Mucosa of descending colon (tissue), 3 donors: ENCODE data around the gene MAP3K21. TPM values are rescaled to one million over a fixed set of nuclear protein-coding genes. Genes with fewer than 3 reads are reported as not detected.

Source experiments
- ATAC-seq: fragments of 200-7000 bp; cut with Tn5 transposase; one replicate; pipeline ENCODE4 v1.9.1; 2020; ENCODE audit warnings: mild to moderate bottlenecking, moderate library complexity
- DNase-seq, 3 donors: peaks; one replicate each; pipeline ENCODE4 v3.0.0-alpha.2; 2020
- H3K36me3 ChIP-seq: fragments of 200-600 bp; one replicate; pipeline ENCODE4 v1.8.0; 2021; ENCODE audit warnings: low read depth, mild to moderate bottlenecking
- H3K4me1 ChIP-seq: fragments of 200-600 bp; one replicate; pipeline ENCODE4 v1.8.0; 2021; ENCODE audit warnings: low read depth, mild to moderate bottlenecking
- H3K4me3 ChIP-seq: fragments of 200-600 bp; one replicate; pipeline ENCODE4 v1.8.0; 2021; ENCODE audit warnings: mild to moderate bottlenecking
- H3K9me3 ChIP-seq: fragments of 200-600 bp; one replicate; pipeline ENCODE4 v1.8.0; 2021; ENCODE audit warnings: mild to moderate bottlenecking
- intact Hi-C, 2 donors: fragments of 100-400 bp; cut with DNase I in 1 of 2; cut with micrococcal nuclease in 1 of 2; formaldehyde crosslinking; loops; one replicate each; pipeline versions ENCODE4 v1.11.0 to v1.11.1; 2022; cut with DNase I, micrococcal nuclease
- total RNA-seq, 3 donors: library from RNA; stranded (reverse); fragmentation: NEBNext Ultra II Directional in 2 of 3; extraction: Animal tissue kit (Norgen Biotek cat#: 25700) in 2 of 3; gene quantifications; one replicate each; pipeline versions ENCODE4 v1.2.1 to v1.2.4, GENCODE V29; 2021 to 2023
- TF ChIP-seq, protein P1 (sequence below): fragments of 200-600 bp; IDR thresholded peaks from one replicate; pipeline ENCODE4 v1.8.0; 2022; ENCODE audit warnings: antibody characterized with exemption, mild to moderate bottlenecking
- donor health status: DM: no; HTN: no; CAD: no; lungs with moderate emphysema.
- donor health status: DM: no; HTN: no; CAD: no.
- donor health status: DM: no; HTN: yes; CAD: no.

The MAP3K21 gene
- total RNA-seq, 3 donors from 2014 or later = 8.3 to 21.1 (median 12.6) TPM

DNA sequence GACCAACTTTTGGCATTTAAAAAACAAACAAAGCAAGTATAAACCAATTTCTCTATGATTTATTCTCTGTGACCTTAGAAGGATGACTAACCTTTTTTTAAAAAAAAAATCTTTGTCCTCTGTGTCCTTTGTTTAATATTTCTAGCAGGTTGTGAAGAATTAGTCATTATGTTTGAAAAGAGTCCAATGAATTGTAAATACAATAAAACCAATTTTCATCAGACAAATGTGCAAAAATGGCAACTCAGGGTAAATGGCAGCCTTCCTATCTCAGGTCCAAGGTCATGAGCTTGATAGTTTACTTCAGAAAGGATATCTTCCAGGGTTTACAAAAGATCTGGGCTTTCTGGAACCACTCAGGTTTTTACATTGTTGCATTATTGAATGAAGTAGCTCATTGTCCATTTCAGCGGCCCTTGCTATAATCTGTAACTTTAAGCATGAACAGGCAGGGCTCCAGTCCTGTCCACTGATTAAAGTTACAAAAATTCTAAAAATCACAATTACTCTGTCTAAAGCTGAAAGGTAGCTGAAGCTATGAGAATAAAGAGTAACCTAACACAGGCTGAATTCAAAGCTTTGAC, 11.7 kb upstream of the MAP3K21 start:
- intact Hi-C loops = no loop called here
- ATAC-seq (no peak), DNase-seq (no peak)
- Histone ChIP-seq H3K4me3 (no peak overlapping the region), H3K4me1 (no peaks in the 10 kb centered on the region), H3K9me3 (no peaks in the 10 kb centered on the region), H3K36me3 (no peaks in the 10 kb centered on the region)
- TF ChIP-seq, protein P1, sequence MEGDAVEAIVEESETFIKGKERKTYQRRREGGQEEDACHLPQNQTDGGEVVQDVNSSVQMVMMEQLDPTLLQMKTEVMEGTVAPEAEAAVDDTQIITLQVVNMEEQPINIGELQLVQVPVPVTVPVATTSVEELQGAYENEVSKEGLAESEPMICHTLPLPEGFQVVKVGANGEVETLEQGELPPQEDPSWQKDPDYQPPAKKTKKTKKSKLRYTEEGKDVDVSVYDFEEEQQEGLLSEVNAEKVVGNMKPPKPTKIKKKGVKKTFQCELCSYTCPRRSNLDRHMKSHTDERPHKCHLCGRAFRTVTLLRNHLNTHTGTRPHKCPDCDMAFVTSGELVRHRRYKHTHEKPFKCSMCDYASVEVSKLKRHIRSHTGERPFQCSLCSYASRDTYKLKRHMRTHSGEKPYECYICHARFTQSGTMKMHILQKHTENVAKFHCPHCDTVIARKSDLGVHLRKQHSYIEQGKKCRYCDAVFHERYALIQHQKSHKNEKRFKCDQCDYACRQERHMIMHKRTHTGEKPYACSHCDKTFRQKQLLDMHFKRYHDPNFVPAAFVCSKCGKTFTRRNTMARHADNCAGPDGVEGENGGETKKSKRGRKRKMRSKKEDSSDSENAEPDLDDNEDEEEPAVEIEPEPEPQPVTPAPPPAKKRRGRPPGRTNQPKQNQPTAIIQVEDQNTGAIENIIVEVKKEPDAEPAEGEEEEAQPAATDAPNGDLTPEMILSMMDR = no peak

DNA sequence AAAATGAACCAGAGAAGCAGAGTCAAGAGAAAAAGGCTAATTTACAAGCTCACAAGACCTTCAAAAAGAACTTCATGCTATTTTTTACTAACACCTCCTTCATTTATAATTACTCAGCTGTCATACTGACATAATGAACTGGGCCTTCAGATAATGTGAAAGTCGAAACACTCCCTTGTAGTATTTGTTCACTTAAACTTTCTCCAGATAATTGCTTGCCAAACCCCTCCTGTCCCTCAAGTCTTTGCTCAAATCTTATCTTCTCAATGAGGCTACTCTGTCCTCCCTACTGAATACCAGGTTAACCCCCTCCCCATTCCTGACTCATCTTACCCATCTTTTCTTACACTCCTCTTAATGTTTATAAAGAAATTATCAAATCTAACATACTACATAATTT, 11.1 kb upstream of the MAP3K21 start:
- Histone ChIP-seq H3K9me3 (no peaks in the 10 kb centered on the region), H3K4me3 (no peak overlapping the region), H3K36me3 (no peaks in the 10 kb centered on the region), H3K4me1 (no peaks in the 10 kb centered on the region)
- intact Hi-C loops = no loop called here
- no peak for ATAC-seq
- TF ChIP-seq, protein P1 = no peak
- no peak for DNase-seq

DNA sequence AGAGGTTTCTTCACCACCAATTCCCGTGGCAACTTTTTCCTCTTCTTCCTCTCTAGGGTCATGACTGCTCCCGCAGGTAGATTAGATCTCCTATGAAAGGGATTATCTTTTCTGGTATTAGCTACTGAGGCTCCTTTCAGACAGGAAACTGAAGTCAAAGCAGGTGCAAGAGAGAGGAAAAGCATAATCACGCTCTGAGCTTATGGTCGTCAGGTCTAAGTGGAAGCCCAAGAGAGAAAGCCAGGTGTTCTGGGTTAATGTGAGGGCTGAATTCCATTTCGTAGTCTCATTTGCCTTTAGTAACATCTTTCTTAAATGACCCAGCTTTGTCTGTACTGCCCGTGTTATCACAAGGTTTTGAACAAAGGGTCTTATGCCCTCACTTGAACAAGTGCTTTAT, 8.3 kb upstream of the MAP3K21 start:
- no peak for ATAC-seq
- Histone ChIP-seq H3K4me3 (no peak overlapping the region), H3K4me1 (no peaks in the 10 kb centered on the region), H3K36me3 (no peaks in the 10 kb centered on the region), H3K9me3 (no peaks in the 10 kb centered on the region)
- intact Hi-C loops = no loop called here
- TF ChIP-seq, protein P1 = no peak
- DNase-seq = no peak

DNA sequence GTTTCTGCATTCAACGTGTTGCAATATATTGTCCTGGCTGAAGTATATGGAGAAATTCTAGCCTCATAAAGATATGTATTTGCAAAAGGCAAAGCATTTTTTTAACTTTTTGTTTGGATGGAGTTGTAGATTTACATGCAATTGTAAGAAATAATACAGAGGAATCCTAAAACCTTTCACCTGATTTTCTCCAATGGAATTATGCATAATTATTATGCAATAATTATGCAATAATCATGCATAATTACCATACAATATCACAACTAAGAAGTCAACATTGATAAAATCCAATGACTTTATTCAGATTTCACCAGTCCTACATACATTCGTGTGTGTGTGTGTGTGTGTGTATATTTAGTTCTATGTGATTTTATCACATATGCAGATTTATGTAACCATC, 7.5 kb upstream of the MAP3K21 start:
- no peak for ATAC-seq
- no peaks in the 10 kb centered on the region for H3K9me3 ChIP-seq
- intact Hi-C loops = no loop called here
- no peaks in the 10 kb centered on the region for H3K36me3 ChIP-seq
- TF ChIP-seq, protein P1 = no peak
- H3K4me1 ChIP-seq = no peaks in the 10 kb centered on the region
- H3K4me3 ChIP-seq = no peak overlapping the region
- DNase-seq = no peak

DNA sequence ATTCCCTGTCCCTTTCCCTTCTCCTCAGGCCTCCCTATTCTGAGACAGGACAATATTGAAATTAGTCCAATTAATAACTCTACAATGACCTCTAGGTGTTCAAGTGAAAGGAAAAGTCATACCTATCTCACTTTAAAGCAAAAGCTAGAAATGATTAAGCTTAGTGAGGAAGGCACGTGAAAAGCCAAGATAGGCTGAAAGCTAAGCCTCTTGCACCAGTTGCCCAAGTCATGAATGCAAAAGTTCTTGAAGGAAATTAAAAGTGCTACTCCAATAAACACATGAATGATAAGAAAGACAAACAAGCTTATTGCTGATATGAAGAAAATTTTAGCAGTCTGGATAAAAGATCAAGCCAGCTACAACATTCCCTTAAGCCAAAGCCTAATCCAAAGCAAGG, 3.8 kb upstream of the MAP3K21 start:
- intact Hi-C loops = no loop called here
- DNase-seq = no peak
- Histone ChIP-seq H3K4me1 (peaks cover 6% of the 10 kb centered on the region), H3K4me3 (no peak overlapping the region), H3K9me3 (no peaks in the 10 kb centered on the region), H3K36me3 (no peaks in the 10 kb centered on the region)
- TF ChIP-seq, protein P1 = no peak
- ATAC-seq = no peak

DNA sequence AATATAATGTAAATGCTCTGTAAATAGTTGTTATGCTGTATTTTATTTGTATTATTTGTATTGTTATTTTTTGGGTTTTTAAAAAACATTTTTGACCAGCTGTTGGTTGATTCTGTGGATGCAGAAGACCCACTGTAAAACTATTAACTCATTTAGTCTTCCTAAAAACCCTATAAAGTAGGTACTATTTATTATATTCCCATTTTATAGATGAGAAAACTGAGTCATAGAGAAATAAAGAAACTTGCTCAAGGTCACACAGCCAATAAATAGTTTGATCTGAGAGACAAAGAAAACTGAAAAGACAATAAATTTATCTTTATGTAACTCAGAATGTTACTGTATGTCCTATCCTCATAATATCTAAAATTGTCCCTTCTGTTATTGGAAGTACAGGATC, 1.2 kb upstream of the MAP3K21 start:
- ATAC-seq = no peak
- Histone ChIP-seq H3K9me3 (no peaks in the 10 kb centered on the region), H3K4me3 (no peak overlapping the region), H3K36me3 (no peaks in the 10 kb centered on the region), H3K4me1 (peaks cover 22% of the 10 kb centered on the region)
- TF ChIP-seq, protein P1 = no peak
- DNase-seq = no peak
- intact Hi-C loops = no loop called here
